ENCODE measurements around the gene RTF1. TPM values are rescaled to one million over a fixed set of nuclear protein-coding genes. Genes with fewer than 3 reads are reported as not detected.
"Not testable (repeated sequence)": the region's sequence is repeated elsewhere in the genome, so short reads cannot be mapped to it uniquely, and the experiment has no call there.

RTF1 gene
- total RNA-seq, 1 donor from 2014 or later: 27.9 TPM

- no peak overlapping the region for H3K4me3 ChIP-seq (ENCODE audit: low read depth, low read length)
- H3K36me3 ChIP-seq (ENCODE audit: control insufficient read depth, insufficient read depth, low read length): no peaks in the 10 kb centered on the region
- no peak for TF ChIP-seq CTCF (IDR thresholded peaks at IDR 0.05; ENCODE audit: insufficient read depth, low read length, poor library complexity, severe bottlenecking)
- no peak for DNase-seq (ENCODE audit: low read depth)
- no peaks in the 10 kb centered on the region for H3K27me3 ChIP-seq (ENCODE audit: control insufficient read depth, insufficient read depth, low read length)
Observed at GRCh38 chr15:41445399-41445798, 28.5 kb downstream of the RTF1 start.

GRCh38 chr15:41462084-41462795 is 45.3 kb downstream of the RTF1 start:
- no peaks in the 10 kb centered on the region for H3K36me3 ChIP-seq (ENCODE audit: control insufficient read depth, insufficient read depth, low read length)
- DNase-seq (ENCODE audit: low read depth): no peak
- TF ChIP-seq CTCF (IDR thresholded peaks at IDR 0.05; ENCODE audit: insufficient read depth, low read length, poor library complexity, severe bottlenecking): no peak
- no peaks in the 10 kb centered on the region for H3K27me3 ChIP-seq (ENCODE audit: control insufficient read depth, insufficient read depth, low read length)
- H3K4me3 ChIP-seq (ENCODE audit: low read depth, low read length): no peak overlapping the region

- Histone ChIP-seq H3K4me3 (ENCODE audit: low read depth, low read length) (no peak overlapping the region), H3K36me3 (ENCODE audit: control insufficient read depth, insufficient read depth, low read length) (no peaks in the 10 kb centered on the region), H3K27me3 (ENCODE audit: control insufficient read depth, insufficient read depth, low read length) (no peaks in the 10 kb centered on the region)
- no peak for DNase-seq (ENCODE audit: low read depth)
- no peak for TF ChIP-seq CTCF (IDR thresholded peaks at IDR 0.05; ENCODE audit: insufficient read depth, low read length, poor library complexity, severe bottlenecking)
Observed at GRCh38 chr15:41464889-41465580, 48.1 kb downstream of the RTF1 start.

- peaks cover 1% of the 10 kb centered on the region for H3K36me3 ChIP-seq (ENCODE audit: control insufficient read depth, insufficient read depth, low read length)
- TF ChIP-seq CTCF (IDR thresholded peaks at IDR 0.05; ENCODE audit: insufficient read depth, low read length, poor library complexity, severe bottlenecking): peak; percentile 98
- no peaks in the 10 kb centered on the region for H3K27me3 ChIP-seq (ENCODE audit: control insufficient read depth, insufficient read depth, low read length)
- H3K4me3 ChIP-seq (ENCODE audit: low read depth, low read length): no peak overlapping the region
- no peak for DNase-seq (ENCODE audit: low read depth)
Observed at GRCh38 chr15:41465822-41466421, 49.0 kb downstream of the RTF1 start.

GRCh38 chr15:41466711-41467110 is 49.8 kb downstream of the RTF1 start:
- DNase-seq (ENCODE audit: low read depth): no peak
- Histone ChIP-seq H3K36me3 (ENCODE audit: control insufficient read depth, insufficient read depth, low read length) (peaks cover 2% of the 10 kb centered on the region), H3K27me3 (ENCODE audit: control insufficient read depth, insufficient read depth, low read length) (no peaks in the 10 kb centered on the region), H3K4me3 (ENCODE audit: low read depth, low read length) (no peak overlapping the region)
- TF ChIP-seq CTCF (IDR thresholded peaks at IDR 0.05; ENCODE audit: insufficient read depth, low read length, poor library complexity, severe bottlenecking): no peak

- H3K27me3 ChIP-seq (ENCODE audit: control insufficient read depth, insufficient read depth, low read length); H3K36me3 ChIP-seq (ENCODE audit: control insufficient read depth, insufficient read depth, low read length); H3K4me3 ChIP-seq (ENCODE audit: low read depth, low read length); DNase-seq (ENCODE audit: low read depth): not testable (repeated sequence)
Observed at GRCh38 chr15:41469644-41470043, 52.7 kb downstream of the RTF1 start.
